GM23248 (cell line): ENCODE data around the gene TUG1. TPM values are rescaled to one million over a fixed set of nuclear protein-coding genes. Genes with fewer than 3 reads are reported as not detected.
A peak's percentile ranks its signal among the peaks of the same experiment; 100 is the strongest.

Experiments used
- DNase-seq: peaks from one replicate; pipeline ENCODE4 v3.0.0-alpha.2; 2015
- H2AFZ ChIP-seq: fragments of 200-600 bp; sonication (generic); 2 replicates; pipeline ENCODE4 v1.6.1; 2016; ENCODE audit warnings: antibody characterized with exemption
- H3F3A ChIP-seq: fragments of 200-600 bp; sonication (generic); 2 replicates; pipeline ENCODE4 v1.6.1; 2016; ENCODE audit warnings: mild to moderate bottlenecking, antibody characterized with exemption, mixed run types; ENCODE audit not compliant: insufficient read depth
- H3K27ac ChIP-seq: fragments of 200-600 bp; sonication (generic); 2 replicates; pipeline ENCODE4 v1.5.1; 2016; ENCODE audit warnings: mild to moderate bottlenecking
- H3K27me3 ChIP-seq: fragments of 200-600 bp; sonication (generic); replicated peaks from 2 replicates; pipeline ENCODE4 v1.6.1; 2016; ENCODE audit warnings: mild to moderate bottlenecking; ENCODE audit not compliant: insufficient read depth
- H3K36me3 ChIP-seq: fragments of 200-600 bp; sonication (generic); 2 replicates; pipeline ENCODE4 v1.6.1; 2016; ENCODE audit warnings: low read depth, mild to moderate bottlenecking
- H3K4me1 ChIP-seq: fragments of 200-600 bp; sonication (generic); 2 replicates; pipeline ENCODE4 v1.6.1; 2016; ENCODE audit warnings: mild to moderate bottlenecking; ENCODE audit not compliant: insufficient read depth
- H3K4me2 ChIP-seq: fragments of 200-600 bp; sonication (generic); one replicate; pipeline ENCODE4 v1.6.1; 2016; ENCODE audit warnings: mild to moderate bottlenecking; ENCODE audit not compliant: unreplicated experiment
- H3K4me3 ChIP-seq: fragments of 200-600 bp; sonication (generic); 2 replicates; pipeline ENCODE4 v1.5.1; 2016; ENCODE audit warnings: mild to moderate bottlenecking
- H3K79me2 ChIP-seq: fragments of 200-600 bp; sonication (generic); 2 replicates; pipeline ENCODE4 v1.6.1; 2016; ENCODE audit warnings: mild to moderate bottlenecking; ENCODE audit not compliant: insufficient read depth
- H3K9ac ChIP-seq: fragments of 200-600 bp; sonication (generic); 2 replicates; pipeline ENCODE4 v1.6.1; 2016; ENCODE audit warnings: mild to moderate bottlenecking
- H3K9me2 ChIP-seq: fragments of 200-600 bp; sonication (generic); 2 replicates; pipeline ENCODE4 v1.6.1; 2016; ENCODE audit warnings: mixed run types, mild to moderate bottlenecking, moderate library complexity; ENCODE audit not compliant: insufficient read depth
- H3K9me3 ChIP-seq: fragments of 200-600 bp; sonication (generic); one replicate; pipeline ENCODE4 v1.6.1; 2017; ENCODE audit warnings: low read depth
- H4K20me1 ChIP-seq: fragments of 200-600 bp; sonication (generic); 2 replicates; pipeline ENCODE4 v1.6.0; 2016; ENCODE audit not compliant: insufficient read depth
- EZH2 ChIP-seq: fragments of 200-600 bp; sonication (generic); IDR thresholded peaks from 2 replicates; pipeline ENCODE4 v1.6.1; 2018; ENCODE audit warnings: antibody characterized with exemption, mild to moderate bottlenecking; ENCODE audit not compliant: insufficient read depth, poor library complexity, severe bottlenecking
- EZH2phosphoT487 ChIP-seq: fragments of 200-600 bp; sonication (generic); IDR thresholded peaks from 2 replicates; pipeline ENCODE4 v1.6.1; 2018; ENCODE audit warnings: antibody characterized with exemption, moderate library complexity, mild to moderate bottlenecking, low read depth; ENCODE audit not compliant: insufficient read depth
- WGBS, 2 experiments: methylation state at CpG; one replicate each; pipeline ENCODE4 v1.1.6; 2015 to 2017; ENCODE audit warnings: low lambda C conversion rate in 2 of 2, low coverage in 1 of 2; ENCODE audit errors: missing lambda C conversion rate in 2 of 2; 5-methylcytosine and 5-hydroxymethylcytosine counted together
- in situ Hi-C: fragments of 300-500 bp; cut with MboI; formaldehyde crosslinking; loops from 2 replicates; pipeline ENCODE4 v1.15.0; 2020
- polyA plus RNA-seq: library from polyadenylated mRNA; unstranded; fragments of >200 nt; fragmentation: Nextera tagmentation; extraction: Ambion mirVana; gene quantifications from 2 replicates; pipeline ENCODE4 v1.2.1, GENCODE V29; 2016
- total RNA-seq: library from RNA; depleted of rRNA; stranded (reverse); fragments of >200 nt; shearing (Covaris generic); gene quantifications from 2 replicates; pipeline ENCODE4 v1.2.3, GENCODE V29; 2014; rRNA removed

TUG1 gene
- total RNA-seq: 65.9 and 68.5 TPM in 2 replicates
- 22.8 and 26.6 TPM in 2 replicates for polyA plus RNA-seq

- Histone ChIP-seq H4K20me1 (peaks cover 29% of the 10 kb centered on the region; the same call in 1 of the 2 replicates), H3K4me2 (peak within 1 kb of the TSS; percentile 90), H3K4me1 (peaks cover 43% of the 10 kb centered on the region), H3K36me3 (peaks cover 38% of the 10 kb centered on the region), H3F3A (0 out of 2 replicates have a peak, but pooled peaks cover 10% of the 10 kb centered on the region), H3K27me3 (no peaks in the 10 kb centered on the region), H3K9me2 (no peaks in the 10 kb centered on the region), H3K4me3 (peak within 1 kb of the TSS; percentile 88), H3K9me3 (no peaks in the 10 kb centered on the region), H3K27ac (peak within 1 kb of the TSS; percentile 86), H3K79me2 (peaks cover 93% of the 10 kb centered on the region), H2AFZ (peak within 1 kb of the TSS; percentile 87), H3K9ac (peak within 1 kb of the TSS; percentile 94)
- no peak for TF ChIP-seq EZH2phosphoT487
- no peak for TF ChIP-seq EZH2
- peak; percentile 99 for DNase-seq
- in situ Hi-C loops: no loop called here
- WGBS, 2 experiments: 0 to 1% methylated on average over 43 to 49 of the region's 67 CpGs
Measured at GRCh38 chr22:30968924-30969531, at the start of gene TUG1. Gene TUG1 (plus strand): TSS chr22:30969265.

DNA sequence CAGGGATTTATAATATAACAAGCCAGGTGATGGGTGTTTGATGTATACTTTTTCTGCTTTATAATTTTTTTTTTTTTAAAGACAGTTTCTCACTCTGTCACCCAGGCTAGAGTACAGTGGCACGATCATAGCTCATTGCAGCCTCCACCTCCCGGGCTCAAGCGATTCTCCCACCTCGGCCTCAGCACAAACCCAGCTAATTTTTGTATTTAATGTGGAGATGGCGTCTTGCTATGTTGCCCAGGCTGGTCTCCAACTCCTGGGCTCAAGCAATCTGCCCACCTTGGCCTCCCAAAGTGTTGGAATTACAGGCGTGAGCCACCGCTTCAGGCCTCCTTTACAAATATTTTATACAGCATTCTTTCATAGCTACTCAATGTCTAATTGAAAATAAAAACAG is 49.1 kb upstream of the TUG1 start:
- DNase-seq: no peak
- H3K9me2 ChIP-seq: no peaks in the 10 kb centered on the region
- in situ Hi-C loops: loop anchor here (5.0 kb wide), 1 partner anchor 158 kb away; no protein-coding TSS in a partner anchor
- peaks cover 11% of the 10 kb centered on the region; the same call in 1 of the 2 replicates for H3F3A ChIP-seq
- WGBS, 2 experiments: 71 to 73% methylated on average over 7 of the region's 7 CpGs
- no peak overlapping the region for H3K27ac ChIP-seq
- H3K79me2 ChIP-seq: no peaks in the 10 kb centered on the region
- peaks cover 14% of the 10 kb centered on the region for H3K4me1 ChIP-seq
- H3K4me2 ChIP-seq: no peak overlapping the region
- no peaks in the 10 kb centered on the region for H3K36me3 ChIP-seq
- no peak overlapping the region for H3K4me3 ChIP-seq
- H3K9me3 ChIP-seq: peaks cover 3% of the 10 kb centered on the region
- no peaks in the 10 kb centered on the region for H4K20me1 ChIP-seq
- H2AFZ ChIP-seq: no peak overlapping the region
- no peak overlapping the region for H3K9ac ChIP-seq
- H3K27me3 ChIP-seq: no peaks in the 10 kb centered on the region
- TF ChIP-seq EZH2: no peak
- TF ChIP-seq EZH2phosphoT487: no peak

GRCh38 chr22:30920407-30920806 is 48.7 kb upstream of the TUG1 start:
- Histone ChIP-seq H3K36me3 (no peaks in the 10 kb centered on the region), H3K4me3 (peak overlapping the region; percentile 61), H3K9me2 (no peaks in the 10 kb centered on the region), H3K27me3 (no peaks in the 10 kb centered on the region), H3F3A (peaks cover 12% of the 10 kb centered on the region; the same call in 1 of the 2 replicates), H3K4me1 (peaks cover 14% of the 10 kb centered on the region), H3K79me2 (no peaks in the 10 kb centered on the region), H3K9ac (no peak overlapping the region), H2AFZ (0 out of 2 replicates have a peak overlapping the region, but pooled peaks have one; percentile 31), H3K9me3 (peaks cover 3% of the 10 kb centered on the region), H3K4me2 (peak overlapping the region; percentile 81), H3K27ac (no peak overlapping the region), H4K20me1 (no peaks in the 10 kb centered on the region)
- WGBS, 2 experiments: 1% methylated on average over 9 of the region's 9 CpGs
- in situ Hi-C loops: loop anchor here (5.0 kb wide), 1 partner anchor 158 kb away; no protein-coding TSS in a partner anchor
- TF ChIP-seq EZH2 (no peak), EZH2phosphoT487 (no peak)
- DNase-seq: peak; percentile 73

- Histone ChIP-seq H3K4me2 (peak overlapping the region; percentile 88), H3K27me3 (no peaks in the 10 kb centered on the region), H3K4me3 (peak overlapping the region; percentile 76), H3K9me2 (no peaks in the 10 kb centered on the region), H3K4me1 (peaks cover 14% of the 10 kb centered on the region), H3K9me3 (no peaks in the 10 kb centered on the region), H3K79me2 (no peaks in the 10 kb centered on the region), H4K20me1 (no peaks in the 10 kb centered on the region), H3K9ac (peak overlapping the region; percentile 54; the same call in 1 of the 2 replicates), H3K27ac (no peak overlapping the region), H2AFZ (peak overlapping the region; percentile 95), H3K36me3 (no peaks in the 10 kb centered on the region), H3F3A (peaks cover 12% of the 10 kb centered on the region; the same call in 1 of the 2 replicates)
- WGBS, 2 experiments: 3 to 5% methylated on average over 6 of the region's 6 CpGs
- DNase-seq: peak; percentile 35
- TF ChIP-seq EZH2: no peak
- TF ChIP-seq EZH2phosphoT487: no peak
- in situ Hi-C loops: loop anchor here (5.0 kb wide), 1 partner anchor 159 kb away; no protein-coding TSS in a partner anchor
Measured at GRCh38 chr22:30921108-30921507, 48.0 kb upstream of the TUG1 start.
